T47D (cell line): ENCODE measurements around the gene STX18.
"Not testable (repeated sequence)": the region's sequence is repeated elsewhere in the genome, so short reads cannot be mapped to it uniquely, and the experiment has no call there.

ENCODE experiments used
- DNase-seq, 2 experiments: peaks; one replicate each; pipeline versions ENCODE4 v3.0.0 to v3.0.0-alpha.2; 2011 to 2012; ENCODE audit warnings: low read depth in 1 of 2, low spot score in 1 of 2
- JUND ChIP-seq: IDR thresholded peaks from 2 replicates; pipeline ENCODE4 v1.6.1; 2012; ENCODE audit warnings: low read depth
- in situ Hi-C: cut with HindIII; loops from 2 replicates; pipeline ENCODE4 v1.10.0; 2016; ENCODE audit warnings: low sequenced_read_pairs, low pct_unique_long_range_greater_than_20kb

The STX18 gene

DNA sequence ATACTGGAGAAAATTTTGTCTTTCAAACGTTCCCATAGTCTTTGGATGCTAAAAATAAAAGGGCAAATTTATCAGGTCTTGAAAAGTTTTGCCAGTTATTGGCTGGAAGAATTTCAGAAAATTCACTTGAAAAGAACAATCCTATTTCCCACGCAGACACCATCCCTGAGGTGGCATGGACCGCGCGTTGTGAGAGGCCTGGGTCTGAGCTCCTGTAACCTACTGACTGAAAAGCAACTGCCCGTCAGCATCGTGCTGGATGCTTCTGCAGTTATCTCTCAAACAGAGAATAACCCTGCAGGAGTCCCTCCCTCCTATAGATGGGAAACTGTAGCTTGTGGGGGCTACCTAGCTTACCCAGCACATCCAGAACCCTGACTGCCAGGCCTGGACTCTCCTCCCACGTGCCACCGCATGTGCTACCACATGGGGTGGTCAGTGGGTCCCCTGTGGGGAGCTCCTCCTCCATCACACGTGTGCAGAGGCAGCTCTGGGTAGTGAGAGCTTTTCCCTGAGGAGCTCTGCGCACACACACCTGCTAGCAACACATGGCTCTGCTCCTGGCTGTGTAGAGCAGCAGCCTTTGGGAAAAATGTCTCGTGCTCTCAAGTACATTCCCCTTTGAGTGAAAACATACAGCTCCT is 118.9 kb downstream of the STX18 start:
- DNase-seq, result no peak
- in situ Hi-C loops, result no loop called here
- no peak for TF ChIP-seq JUND

DNA sequence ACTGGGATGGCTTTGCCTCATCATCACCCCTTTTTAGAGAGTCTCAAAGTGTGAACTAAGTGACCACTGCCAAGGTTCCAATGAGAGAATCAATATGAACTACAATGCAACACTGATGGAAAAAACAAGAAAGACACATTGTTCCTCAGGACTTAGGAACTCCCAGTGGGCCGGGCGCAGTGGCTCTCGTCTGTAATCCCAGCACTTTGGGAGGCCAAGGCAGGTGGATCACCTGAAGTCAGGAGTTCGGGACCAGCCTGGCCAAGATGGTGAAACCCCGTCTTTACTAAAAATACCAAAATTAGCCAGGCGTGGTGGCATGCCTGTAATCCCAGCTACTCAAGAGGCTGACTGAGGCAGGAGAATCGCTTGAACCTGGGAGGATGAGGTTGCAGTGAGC is 119.7 kb downstream of the STX18 start:
- in situ Hi-C loops, result not testable (repeated sequence)

DNA sequence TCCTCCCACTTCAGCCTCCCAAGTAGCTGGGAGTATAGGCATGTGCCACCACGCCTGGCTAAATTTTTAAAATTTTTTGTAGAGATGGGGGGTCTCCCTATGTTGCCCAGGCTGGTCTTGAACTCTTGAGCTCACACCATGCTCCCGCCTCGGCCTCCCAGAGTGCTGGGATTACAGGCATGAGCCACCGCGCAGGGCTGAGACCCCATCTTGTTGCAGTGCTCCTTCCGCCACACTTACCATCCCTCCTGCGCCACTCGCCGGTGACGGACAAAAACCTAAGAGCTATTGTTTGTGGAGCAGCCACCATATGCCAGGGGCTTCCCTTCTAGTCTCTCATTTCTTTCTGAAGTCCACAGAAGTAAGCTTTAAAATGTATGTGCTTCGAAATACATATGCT is 120.5 kb downstream of the STX18 start:
- TF ChIP-seq JUND, result no peak
- in situ Hi-C loops, result no loop called here

More for the DNA sequence above, 119.7 kb downstream of the STX18 start:
- DNase-seq, result not testable (repeated sequence)

DNA sequence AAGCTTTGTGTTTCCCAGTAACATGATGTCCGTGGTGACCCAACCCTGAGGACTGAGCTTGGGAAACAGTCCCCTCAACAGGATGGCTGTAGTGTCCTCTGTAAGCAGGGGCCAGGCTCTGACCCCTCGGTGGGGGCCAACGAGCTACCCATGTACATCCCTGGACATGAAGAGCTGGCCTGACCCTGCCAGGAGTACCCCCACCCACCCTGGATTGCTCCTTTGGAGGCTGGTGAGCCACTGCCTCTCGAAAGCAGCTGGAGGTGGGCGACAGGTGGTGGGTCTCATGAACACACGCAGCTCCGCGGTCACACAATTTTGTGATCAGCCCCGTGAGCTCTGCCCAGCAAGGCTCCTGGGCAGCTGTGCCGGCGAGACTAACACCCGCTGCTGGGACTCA is 121.4 kb downstream of the STX18 start:
- DNase-seq, result no peak
- TF ChIP-seq JUND, result no peak
- in situ Hi-C loops, result no loop called here

More for the DNA sequence above, 120.5 kb downstream of the STX18 start:
- DNase-seq, result no peak

DNA sequence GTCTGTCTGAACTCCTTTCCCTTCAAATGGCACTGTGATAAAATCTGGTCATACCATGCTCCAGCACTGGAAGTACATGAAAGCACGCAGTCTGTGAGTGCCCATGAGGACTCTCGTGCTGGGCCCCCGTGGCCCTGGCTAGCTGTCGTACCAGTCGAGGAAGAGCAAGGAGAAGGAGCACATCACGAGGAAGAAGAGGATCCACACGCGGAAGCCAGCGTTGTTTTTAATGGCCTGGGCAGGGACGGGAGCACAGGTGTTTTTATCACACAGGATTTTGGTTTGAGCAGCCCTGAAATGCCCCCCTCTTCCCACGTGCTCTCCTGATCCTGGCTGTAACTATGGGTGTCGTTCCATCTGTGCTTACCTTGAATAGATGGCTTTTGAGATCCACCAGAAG is 122.0 kb downstream of the STX18 start:
- DNase-seq, result no peak
- in situ Hi-C loops, result no loop called here
- TF ChIP-seq JUND, result no peak

DNA sequence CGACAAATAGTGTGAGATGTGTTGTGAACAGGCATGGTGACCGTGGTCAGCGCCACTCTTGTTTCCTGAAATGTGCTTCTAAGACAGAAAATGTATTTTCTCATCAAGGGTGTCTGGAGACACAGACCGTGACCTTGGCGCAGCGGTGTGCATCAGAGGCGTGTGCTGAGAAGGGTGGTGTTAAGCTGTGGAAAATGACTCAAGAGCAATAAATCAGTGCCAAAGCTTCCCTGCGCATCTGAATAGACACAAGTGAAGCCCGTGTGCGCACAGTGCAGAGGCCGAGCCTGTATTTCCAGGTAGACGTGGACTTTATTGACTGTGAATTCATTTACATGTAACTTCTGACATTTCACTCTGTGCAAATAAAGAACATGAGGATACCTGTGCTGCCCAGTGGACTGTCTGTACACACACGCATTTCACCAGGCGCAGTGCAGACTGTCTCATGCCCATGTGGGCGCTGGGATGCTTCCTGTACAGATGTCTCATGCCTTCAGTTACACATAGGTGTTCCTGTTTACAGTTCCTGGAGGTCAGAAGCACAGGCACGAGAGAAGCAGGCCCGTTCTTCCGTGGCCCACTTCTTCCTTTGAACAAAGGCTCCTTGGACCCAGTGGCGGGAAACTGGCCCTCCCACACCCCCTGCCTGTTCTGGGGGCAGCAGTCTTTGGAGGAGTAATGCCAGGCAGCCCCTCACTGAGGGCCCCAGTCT is 123.0 kb downstream of the STX18 start:
- in situ Hi-C loops, result no loop called here
- no peak for TF ChIP-seq JUND
- no peak for DNase-seq

DNA sequence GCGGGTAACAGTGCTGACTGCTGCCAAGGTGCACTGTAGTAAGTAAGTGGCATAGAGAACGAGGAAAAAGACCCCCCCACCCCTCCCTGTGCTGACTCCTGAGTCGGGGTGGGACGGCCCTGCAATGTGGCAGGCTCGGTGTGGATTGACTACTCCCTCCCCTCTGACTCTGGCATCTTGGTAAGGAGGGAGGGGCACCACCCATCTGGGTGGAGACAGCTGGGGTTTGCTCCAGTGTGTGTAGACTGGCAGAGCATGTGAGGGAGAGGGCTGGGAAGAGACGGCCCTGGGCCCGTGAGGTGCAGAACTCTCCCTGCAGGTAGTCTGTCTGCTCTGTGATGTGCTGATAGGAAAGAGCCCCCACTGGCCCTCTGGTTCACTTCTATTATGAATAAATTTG is 124.0 kb downstream of the STX18 start:
- no peak for DNase-seq
- in situ Hi-C loops, result no loop called here
- TF ChIP-seq JUND, result no peak

DNA sequence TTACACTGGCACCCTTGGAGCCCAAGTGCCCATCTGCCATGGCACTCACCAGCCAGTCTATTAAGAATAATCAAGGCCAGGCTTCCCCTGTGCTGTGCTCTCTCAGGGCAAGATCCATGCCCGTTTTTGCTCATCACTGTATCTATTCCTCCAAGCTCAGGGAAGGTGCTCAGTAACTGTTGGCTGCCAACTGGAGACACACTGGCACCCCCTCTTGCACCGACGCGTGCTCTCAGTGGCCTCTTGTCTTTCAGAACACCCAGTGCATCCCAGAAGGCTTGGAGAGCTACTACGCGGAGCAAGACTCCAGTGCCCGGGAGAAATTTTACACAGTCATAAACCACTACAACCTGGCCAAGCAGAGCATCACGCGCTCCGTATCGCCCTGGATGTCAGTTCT is 124.9 kb downstream of the STX18 start:
- no peak for TF ChIP-seq JUND
- in situ Hi-C loops, result no loop called here
- DNase-seq, result no peak

DNA sequence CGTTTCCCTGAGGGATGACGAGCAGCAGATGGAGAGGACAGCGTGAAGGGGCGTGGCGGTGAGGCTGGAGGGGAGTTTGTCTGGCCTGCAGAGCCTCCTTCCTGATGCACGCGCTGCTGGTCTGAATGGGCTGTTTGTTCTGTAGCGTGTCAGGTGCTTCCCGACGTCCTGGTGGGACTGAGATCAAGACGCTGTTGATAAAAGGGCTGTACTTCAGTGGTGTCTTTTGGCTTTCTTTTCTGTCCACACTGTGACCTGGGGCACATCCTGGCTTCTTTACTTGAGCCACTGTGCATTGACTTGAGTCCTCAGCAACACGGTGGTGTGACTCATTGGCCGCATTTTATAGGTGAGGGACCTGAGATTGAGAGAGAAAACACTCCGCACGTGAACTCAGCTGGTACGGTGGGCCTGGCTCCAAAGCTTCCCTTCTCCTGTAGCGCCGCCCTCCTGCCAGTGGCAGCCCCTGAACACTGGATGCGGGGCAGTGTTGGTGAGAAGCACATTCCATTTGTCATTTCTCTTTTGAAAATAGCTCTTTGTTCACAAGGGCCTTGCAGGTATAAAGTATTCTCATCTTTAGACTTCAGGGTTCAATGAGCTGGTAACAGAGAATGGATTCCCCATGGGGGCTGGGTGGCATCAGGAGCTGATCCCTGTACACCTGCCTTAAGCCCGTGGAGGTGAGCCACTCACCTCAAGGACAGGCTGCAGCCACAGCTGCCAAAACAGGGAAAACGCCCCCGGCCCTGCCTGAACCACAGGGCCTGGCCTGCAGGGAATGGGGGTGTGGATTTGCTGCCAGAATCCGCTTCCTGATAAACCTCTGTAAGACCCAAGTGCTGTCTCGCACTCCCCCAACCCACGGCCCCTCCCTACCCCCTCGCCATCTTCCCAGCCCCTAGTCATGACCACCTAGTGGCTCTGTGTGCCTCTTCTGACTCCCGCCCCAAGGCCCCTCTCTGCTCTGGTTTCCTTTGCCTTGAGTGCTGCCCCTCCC is 125.7 kb downstream of the STX18 start:
- no peak for TF ChIP-seq JUND
- no peak for DNase-seq
- in situ Hi-C loops, result no loop called here

DNA sequence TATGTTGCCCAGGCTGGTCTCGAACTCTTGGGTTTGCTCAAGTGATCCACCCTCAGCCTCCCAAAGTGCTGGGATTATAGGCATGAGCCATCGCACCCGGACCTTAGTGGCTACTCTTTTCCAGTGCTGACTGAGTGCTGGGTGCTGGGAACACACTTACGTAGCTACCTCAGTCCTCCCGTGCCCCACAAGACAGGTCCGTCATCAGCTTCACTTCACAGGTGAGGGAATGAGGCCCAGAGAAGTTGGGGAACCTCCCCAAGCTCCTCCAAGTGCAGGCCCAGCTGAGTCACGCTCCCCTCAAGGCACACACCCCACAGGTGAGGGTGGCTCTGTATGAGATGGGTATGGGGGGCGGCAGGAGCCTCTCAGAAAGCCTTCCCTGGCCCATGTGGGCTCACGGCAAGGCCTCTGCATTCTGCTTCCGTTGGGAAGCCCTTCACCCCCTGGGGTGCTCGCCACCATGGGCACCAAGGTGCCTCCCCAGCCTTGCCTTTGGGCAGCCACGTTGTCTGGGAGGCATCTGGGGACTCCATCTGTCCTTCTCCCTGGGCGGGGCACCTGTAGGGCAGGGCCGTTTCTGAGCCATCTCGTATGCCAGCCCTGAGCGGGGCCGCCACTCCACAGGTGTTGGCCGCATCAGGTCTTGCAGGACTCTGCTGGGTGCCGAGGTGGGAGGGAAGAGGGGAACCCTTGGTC is 126.6 kb downstream of the STX18 start:
- in situ Hi-C loops, result no loop called here
- DNase-seq, result no peak
- no peak for TF ChIP-seq JUND

DNA sequence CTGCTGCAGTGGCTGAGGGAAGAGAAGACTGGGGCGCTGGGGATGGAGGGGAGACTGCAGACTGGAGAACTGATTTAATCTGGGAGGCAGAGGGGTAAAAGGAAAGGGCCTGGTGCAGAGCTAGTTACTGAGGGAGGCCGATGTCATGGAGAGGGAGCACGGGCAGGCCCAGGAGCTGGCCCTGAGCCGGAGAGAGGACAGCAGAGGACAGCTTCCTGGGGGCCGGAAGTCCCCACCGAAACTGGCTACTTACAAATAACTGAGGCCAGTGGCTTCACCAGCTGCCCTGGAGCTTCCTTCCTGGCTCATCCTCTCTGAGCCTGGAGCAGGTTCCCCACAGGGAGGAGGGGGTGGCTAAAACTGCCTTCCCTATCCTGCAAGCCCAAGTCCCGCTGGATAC is 128.0 kb downstream of the STX18 start:
- no peak for DNase-seq
- in situ Hi-C loops, result no loop called here
- TF ChIP-seq JUND, result no peak

DNA sequence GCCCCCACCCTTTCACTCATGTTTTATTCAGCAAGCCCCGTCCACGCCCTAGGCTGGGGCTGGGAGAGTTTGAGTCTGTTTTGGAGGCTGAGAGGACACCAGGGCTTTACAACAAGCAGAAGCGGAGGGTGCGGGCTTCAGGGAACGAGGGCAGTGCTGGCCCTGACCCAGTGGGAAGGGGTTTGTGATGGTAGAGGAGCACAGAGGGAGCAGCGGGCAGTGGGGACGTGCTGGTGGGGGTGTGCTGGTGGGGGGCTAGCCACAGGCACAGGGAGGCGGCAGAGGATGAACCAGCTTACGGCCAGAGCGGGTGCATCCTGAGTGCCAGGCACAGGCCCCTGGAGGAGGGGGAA is 128.5 kb downstream of the STX18 start:
- in situ Hi-C loops, result no loop called here
- TF ChIP-seq JUND, result no peak
- no peak for DNase-seq
